Endothelial cell (in vitro differentiated cells): ENCODE data around the gene NCK1. TPM values are rescaled to one million over a fixed set of nuclear protein-coding genes. Genes with fewer than 3 reads are reported as not detected.
"Not testable (repeated sequence)": the region's sequence is repeated elsewhere in the genome, so short reads cannot be mapped to it uniquely, and the experiment has no call there.

Experiments
- DNase-seq: peaks from one replicate; pipeline ENCODE4 v3.0.0; 2021; ENCODE audit warnings: low spot score
- H3K27ac Mint-ChIP-seq: one replicate; pipeline ENCODE4 v1.8.0; 2021; ENCODE audit warnings: mixed read lengths, inconsistent platforms; ENCODE audit not compliant: unreplicated experiment
- H3K27me3 Mint-ChIP-seq: one replicate; pipeline ENCODE4 v1.8.0; 2021; ENCODE audit warnings: mild to moderate bottlenecking, moderate library complexity, mixed read lengths, inconsistent platforms; ENCODE audit not compliant: unreplicated experiment
- H3K36me3 Mint-ChIP-seq: one replicate; pipeline ENCODE4 v1.8.0; 2021; ENCODE audit warnings: mild to moderate bottlenecking, low read depth, mixed read lengths, inconsistent platforms; ENCODE audit not compliant: unreplicated experiment
- H3K4me1 Mint-ChIP-seq: one replicate; pipeline ENCODE4 v1.8.0; 2021; ENCODE audit warnings: mild to moderate bottlenecking, mixed read lengths, inconsistent platforms; ENCODE audit not compliant: unreplicated experiment
- H3K4me3 Mint-ChIP-seq: one replicate; pipeline ENCODE4 v1.8.0; 2021; ENCODE audit warnings: mild to moderate bottlenecking, mixed read lengths, inconsistent platforms; ENCODE audit not compliant: unreplicated experiment
- H3K9me3 Mint-ChIP-seq: one replicate; pipeline ENCODE4 v1.8.0; 2021; ENCODE audit warnings: mixed read lengths, inconsistent platforms; ENCODE audit not compliant: unreplicated experiment
- CTCF ChIP-seq: fragments of 200-600 bp; sonication (generic); IDR thresholded peaks from one replicate; pipeline ENCODE4 v1.5.0; 2021; ENCODE audit warnings: antibody characterized with exemption; ENCODE audit not compliant: unreplicated experiment
- total RNA-seq: library from RNA; stranded (reverse); fragmentation: NEBNext Ultra II Directional; extraction: Animal tissue kit (Norgen Biotek cat#: 25700); gene quantifications from one replicate; pipeline ENCODE4 v1.2.1, GENCODE V29; 2021; ENCODE audit not compliant: unreplicated experiment

The NCK1 gene
- total RNA-seq, 1 donor from 2014 or later: 53.9 TPM

- DNase-seq: no peak
- Mint-ChIP-seq H3K27ac (no peak overlapping the region), H3K27me3 (peaks cover 7% of the 10 kb centered on the region), H3K4me1 (peaks cover 6% of the 10 kb centered on the region), H3K9me3 (no peaks in the 10 kb centered on the region), H3K4me3 (no peak overlapping the region), H3K36me3 (peaks cover 12% of the 10 kb centered on the region)
- no peak for TF ChIP-seq CTCF
These were observed 117.2 kb downstream of the NCK1 start for GRCh38 chr3:136979204-136979603.

- peaks cover 11% of the 10 kb centered on the region for H3K4me1 Mint-ChIP-seq
- H3K27me3 Mint-ChIP-seq: peaks cover 9% of the 10 kb centered on the region
- H3K27ac Mint-ChIP-seq: no peak overlapping the region
- TF ChIP-seq CTCF: no peak
- no peaks in the 10 kb centered on the region for H3K9me3 Mint-ChIP-seq
- DNase-seq: no peak
- H3K36me3 Mint-ChIP-seq: peaks cover 14% of the 10 kb centered on the region
- H3K4me3 Mint-ChIP-seq: no peak overlapping the region
These were observed 117.7 kb downstream of the NCK1 start for GRCh38 chr3:136979684-136980083.

- peaks cover 26% of the 10 kb centered on the region for H3K36me3 Mint-ChIP-seq
- no peaks in the 10 kb centered on the region for H3K9me3 Mint-ChIP-seq
- TF ChIP-seq CTCF: no peak
- H3K27me3 Mint-ChIP-seq: peaks cover 12% of the 10 kb centered on the region
- peaks cover 11% of the 10 kb centered on the region for H3K4me1 Mint-ChIP-seq
- no peak overlapping the region for H3K4me3 Mint-ChIP-seq
- no peak overlapping the region for H3K27ac Mint-ChIP-seq
- DNase-seq: no peak
These were observed 120.0 kb downstream of the NCK1 start for GRCh38 chr3:136982033-136982432.

GRCh38 chr3:136982520-136983138 is 120.6 kb downstream of the NCK1 start:
- TF ChIP-seq CTCF: no peak
- H3K36me3 Mint-ChIP-seq: peaks cover 28% of the 10 kb centered on the region
- H3K9me3 Mint-ChIP-seq: no peaks in the 10 kb centered on the region
- H3K27me3 Mint-ChIP-seq: peaks cover 12% of the 10 kb centered on the region
- H3K27ac Mint-ChIP-seq: peak overlapping the region; percentile 59
- DNase-seq: no peak
- H3K4me3 Mint-ChIP-seq: peak overlapping the region; percentile 44
- H3K4me1 Mint-ChIP-seq: peaks cover 11% of the 10 kb centered on the region

GRCh38 chr3:136984837-136985236 is 122.8 kb downstream of the NCK1 start:
- Mint-ChIP-seq H3K36me3 (peaks cover 33% of the 10 kb centered on the region), H3K9me3 (no peaks in the 10 kb centered on the region), H3K27ac (no peak overlapping the region), H3K4me1 (peaks cover 11% of the 10 kb centered on the region), H3K27me3 (peaks cover 14% of the 10 kb centered on the region), H3K4me3 (no peak overlapping the region)
- no peak for TF ChIP-seq CTCF
- DNase-seq: no peak

- Mint-ChIP-seq H3K36me3 (peaks cover 32% of the 10 kb centered on the region), H3K4me1 (peaks cover 11% of the 10 kb centered on the region), H3K27me3 (peaks cover 18% of the 10 kb centered on the region)
- H3K27ac Mint-ChIP-seq, H3K4me3 Mint-ChIP-seq, H3K9me3 Mint-ChIP-seq, DNase-seq: not testable (repeated sequence)
These were observed 125.5 kb downstream of the NCK1 start for GRCh38 chr3:136987398-136987980.
